NCI-H510A treated with DMSO at 0.1 percent for 48 hours (cell line): ENCODE data around the gene COL19A1.
"Not testable (repeated sequence)": the region's sequence is repeated elsewhere in the genome, so short reads cannot be mapped to it uniquely, and the experiment has no call there.

Experiments
- DNase-seq: peaks from one replicate; lab custom pipeline; 2025; lab: John Stamatoyannopoulos, UW

Gene COL19A1

DNA sequence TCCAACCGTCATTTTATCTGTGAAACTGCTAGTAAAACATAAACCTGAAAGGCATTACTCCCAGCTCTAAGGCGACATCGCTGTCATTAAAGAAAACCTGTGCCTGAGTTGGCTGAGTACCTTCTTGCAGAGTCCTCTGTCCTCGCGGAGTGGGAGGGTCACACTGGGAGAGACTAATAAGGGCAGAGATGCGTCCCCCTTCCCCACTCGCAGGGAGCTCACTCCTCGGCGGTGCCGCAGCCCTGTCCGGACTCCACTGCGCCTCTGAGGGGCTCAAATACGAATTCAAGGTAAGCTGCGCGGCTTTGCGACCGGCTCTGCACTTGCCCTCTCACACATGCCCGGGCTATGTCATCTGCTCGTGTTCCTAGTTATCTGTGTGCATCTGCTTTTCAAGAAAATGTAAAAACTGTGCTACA lies at the start of gene COL19A1:
COL19A1 (plus strand) TSS at position 206 of the 419 bp plus-strand sequence. CDS start 13,012 bp downstream, outside the sequence.
- DNase-seq: peak; percentile 11

DNA sequence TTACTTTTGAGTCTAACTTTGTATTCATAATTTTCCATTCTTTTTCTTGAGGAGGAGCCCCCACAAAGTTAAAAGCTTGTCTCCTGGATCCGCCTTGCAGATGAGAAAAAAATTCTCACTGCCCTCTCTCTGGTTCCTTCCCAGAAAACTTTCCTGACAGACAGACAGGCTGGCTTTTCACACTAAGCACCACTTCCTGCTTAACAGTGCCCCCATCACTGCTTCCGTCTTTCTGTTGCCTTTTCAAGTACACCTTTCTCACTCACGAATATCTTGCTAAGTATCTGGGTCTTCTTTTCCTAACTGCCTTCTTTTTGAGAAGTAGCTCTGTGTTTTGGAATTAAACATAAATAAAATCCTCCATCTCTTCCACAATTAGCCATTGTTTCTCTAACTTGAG lies 49.8 kb upstream of the COL19A1 start:
- no peak for DNase-seq

DNA sequence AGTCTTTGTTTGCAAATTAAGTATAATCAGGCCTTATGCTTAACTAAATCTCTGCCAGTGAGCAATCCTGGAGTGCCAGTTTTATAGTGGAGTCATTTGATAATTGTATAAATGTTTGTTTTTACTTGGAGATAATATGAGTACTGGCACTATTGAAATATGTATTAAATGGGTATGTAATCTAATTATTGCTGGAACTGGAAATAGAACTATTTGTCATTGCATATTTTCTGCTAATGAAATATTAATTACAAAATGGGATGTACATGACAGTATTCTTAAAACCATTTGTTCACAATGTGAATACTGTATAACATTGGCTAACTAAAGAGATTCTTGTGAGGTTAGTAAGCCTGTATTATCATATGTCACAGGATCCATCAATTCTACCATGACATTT lies 49.0 kb upstream of the COL19A1 start:
- DNase-seq: no peak

GRCh38 chr6:69818223-69818930 lies 48.0 kb upstream of the COL19A1 start:
- DNase-seq: peak; percentile 4

GRCh38 chr6:69819138-69819537 lies 47.2 kb upstream of the COL19A1 start:
- DNase-seq: no peak

DNA sequence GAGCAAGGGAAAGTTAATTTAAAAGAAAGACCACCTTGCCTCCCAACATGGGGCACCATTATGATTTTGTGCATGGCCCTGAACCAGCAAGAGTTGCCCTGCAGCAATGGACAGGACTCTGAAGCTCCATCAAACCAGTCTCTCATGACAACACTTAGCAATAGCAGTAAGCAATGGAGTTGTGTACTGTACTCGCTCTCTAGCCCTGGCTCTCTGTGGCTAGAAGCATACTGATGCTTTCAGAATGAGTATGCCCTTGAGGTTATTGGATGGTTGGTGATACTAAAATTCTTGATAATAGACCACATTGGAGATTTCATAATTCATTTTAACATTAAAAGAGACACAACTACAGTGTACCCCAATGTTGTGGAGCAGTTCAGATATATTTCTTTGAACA lies 46.3 kb upstream of the COL19A1 start:
- DNase-seq: no peak

GRCh38 chr6:69820438-69820837 lies 45.9 kb upstream of the COL19A1 start:
- no peak for DNase-seq

DNA sequence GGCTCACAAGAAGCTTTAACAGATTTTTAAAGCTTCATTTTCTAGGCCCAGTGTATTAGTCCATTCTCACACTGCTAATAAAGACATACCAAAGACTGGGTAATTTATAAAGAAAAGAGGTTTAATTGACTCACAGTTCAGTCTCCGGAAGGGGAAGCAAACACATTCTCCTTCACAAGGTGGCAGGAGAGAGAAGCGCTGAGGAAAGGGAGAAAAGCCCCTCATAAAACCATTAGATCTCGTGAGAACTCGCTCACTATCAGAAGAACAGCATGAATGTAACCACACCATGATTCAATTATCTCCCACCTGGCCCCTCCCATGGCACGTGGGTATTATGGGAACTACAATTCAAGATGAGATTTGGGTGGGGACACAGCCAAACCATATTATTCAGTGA lies 42.0 kb upstream of the COL19A1 start:
- not testable (repeated sequence) for DNase-seq

- DNase-seq: no peak
These were observed 40.5 kb upstream of the COL19A1 start for GRCh38 chr6:69825904-69826303.

- DNase-seq: no peak
These were observed 39.0 kb upstream of the COL19A1 start for GRCh38 chr6:69827276-69827893.

- no peak for DNase-seq
These were observed 33.8 kb upstream of the COL19A1 start for GRCh38 chr6:69832558-69832957.

DNA sequence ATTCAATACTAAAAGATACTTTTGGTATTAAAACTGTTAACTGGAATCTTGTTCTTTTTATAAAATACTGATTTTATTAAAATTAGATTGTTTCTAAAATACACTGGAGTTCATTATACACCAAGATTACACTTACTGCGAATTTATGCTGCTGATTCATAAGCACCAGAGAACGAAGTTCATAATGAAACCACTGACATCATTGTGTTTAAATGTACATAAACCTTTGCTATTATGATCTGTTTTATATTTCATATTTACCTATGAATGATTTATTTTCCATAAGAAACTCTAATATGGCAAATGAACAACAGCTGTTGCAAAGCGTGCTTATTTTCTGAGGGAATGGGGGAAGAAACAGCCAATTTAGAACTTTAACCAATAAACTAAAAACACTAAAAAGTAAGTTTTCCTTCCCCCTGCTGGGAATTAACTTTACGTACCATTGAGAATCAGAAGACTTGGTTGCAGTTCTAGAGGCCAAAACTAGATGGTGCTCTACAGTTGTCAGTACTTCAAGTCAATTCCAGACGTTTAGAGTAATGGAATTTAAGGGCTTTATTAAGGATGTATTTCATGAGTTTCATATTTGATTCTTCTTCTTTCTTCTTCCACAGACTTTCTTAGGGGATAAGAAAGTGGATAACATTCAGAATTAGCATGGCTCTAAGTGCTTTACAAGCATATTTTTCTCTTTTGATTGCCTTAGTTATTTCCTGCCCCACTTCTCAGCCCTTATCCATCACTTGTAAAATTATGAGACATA lies 30.8 kb upstream of the COL19A1 start:
- peak; percentile 10 for DNase-seq

DNA sequence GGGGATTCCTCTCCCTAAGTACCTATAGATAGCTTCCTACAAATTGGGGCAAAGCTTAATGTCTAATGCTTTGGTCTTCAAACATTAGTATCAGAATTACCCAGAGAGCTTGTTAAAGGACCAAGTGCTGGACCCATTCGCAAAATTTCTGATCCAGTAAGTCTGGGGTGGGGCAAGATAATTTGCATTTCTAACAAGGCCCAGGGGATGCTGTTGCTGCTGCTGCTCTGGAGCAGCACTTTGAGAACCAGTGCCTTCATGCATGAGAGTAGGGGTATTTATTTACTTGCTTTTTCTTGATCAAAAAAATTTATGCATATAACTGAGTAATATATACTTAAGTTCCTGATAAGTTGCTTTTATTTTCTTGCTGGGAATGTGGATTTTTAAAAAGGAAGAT lies 24.5 kb upstream of the COL19A1 start:
- DNase-seq: no peak

DNA sequence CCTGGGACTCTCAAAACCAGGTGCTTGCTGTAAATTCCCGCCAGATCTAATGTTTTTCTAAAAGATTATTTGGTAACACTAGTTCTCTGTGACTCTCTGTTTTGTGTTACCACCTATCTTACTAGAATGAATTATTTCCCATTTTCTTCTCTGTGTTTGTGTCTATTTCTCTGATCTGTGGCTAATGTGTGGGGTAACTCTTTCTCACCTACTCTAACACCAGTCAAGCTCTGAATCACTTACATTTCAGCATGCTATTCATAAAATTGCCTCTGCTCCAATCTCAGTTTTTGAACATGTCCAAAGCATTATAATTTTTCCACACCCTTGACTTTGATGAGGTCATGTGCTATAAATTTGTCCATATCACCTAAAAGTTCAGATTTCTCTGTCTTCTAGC lies 23.2 kb upstream of the COL19A1 start:
- no peak for DNase-seq

DNA sequence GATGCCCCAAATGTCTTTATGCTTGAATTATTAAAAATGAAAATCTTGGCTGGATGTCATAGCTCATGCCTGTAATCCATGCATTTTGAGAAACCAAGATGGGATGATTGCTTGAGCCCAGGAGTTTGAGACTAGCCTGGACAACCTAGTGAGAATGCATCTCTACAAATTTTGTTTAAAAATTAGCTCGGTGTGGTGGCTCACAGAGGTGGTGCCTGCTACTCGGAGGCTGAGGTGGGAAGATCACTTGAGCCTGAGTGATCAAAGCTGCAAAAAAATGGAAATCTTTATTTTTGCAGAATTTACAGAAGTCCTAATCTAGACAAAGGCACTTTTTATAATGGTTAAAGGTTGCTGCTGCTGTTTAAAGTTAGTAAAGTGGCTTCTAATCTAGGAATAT lies 20.0 kb upstream of the COL19A1 start:
- DNase-seq: no peak

DNA sequence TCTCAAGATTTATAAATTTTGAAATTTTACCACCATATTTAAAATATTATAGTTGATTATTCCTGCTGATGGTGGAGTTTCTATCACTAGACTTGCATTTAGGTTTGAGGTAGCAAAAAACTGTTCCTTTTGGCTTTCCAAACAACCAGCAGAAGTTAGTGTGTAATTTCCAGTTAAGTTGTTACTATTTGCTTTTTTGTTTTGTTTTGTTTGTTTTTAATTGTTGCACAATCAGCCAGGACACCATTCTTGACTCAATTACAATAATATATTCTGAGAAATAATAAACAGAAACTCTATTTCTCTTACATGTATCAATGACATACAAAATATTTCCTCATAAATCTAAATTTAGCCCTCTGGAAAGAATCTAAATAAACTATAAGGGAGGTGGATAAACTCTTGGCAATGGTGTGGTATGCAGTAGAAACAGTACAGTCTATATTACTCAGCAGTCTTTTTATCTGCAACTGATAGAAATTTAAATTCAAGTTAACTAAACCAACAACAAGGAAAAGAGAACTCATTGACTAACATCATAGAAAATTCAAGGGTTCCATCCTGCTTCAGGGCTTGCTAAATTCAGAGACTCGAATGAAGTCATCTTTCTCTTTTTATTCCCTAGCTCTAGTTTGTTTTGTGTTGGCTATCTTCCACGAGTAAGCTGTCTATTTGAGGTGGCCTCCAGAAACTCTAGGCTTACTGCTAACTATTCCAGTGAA lies 19.4 kb upstream of the COL19A1 start:
- no peak for DNase-seq

DNA sequence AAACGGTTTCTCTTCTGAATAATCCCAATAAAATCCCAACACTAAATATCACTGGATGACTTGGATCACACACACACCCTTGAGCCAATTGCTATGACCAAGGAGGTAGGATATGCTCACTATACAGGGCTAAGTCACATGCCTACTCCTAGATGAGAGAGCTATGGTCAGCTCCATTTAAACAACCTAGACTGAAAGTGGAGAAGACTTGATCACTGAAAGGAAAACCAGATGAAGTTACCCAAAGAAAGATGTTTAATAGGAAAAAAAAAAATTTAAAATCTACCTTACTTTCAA lies 18.9 kb upstream of the COL19A1 start:
- DNase-seq: no peak

- no peak for DNase-seq
These were observed 17.8 kb upstream of the COL19A1 start for GRCh38 chr6:69848552-69848951.

DNA sequence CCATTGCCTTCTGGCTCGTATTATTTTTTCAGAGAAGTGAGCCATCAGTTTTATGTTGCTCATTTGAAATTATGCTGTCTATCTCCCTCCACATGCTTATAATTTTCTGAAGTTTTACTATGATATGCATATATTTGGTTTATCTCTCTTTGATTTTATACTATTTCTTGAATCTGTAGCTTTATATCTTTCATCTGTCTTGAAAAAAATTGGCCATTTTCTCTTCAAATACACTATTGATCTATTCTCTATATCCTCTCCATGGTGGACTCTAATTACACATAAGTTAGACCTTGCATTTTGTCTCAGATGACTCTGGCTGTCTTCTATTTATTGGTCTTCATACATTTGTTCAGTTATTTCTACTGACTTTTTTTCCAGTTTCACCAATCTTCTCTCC lies 13.7 kb upstream of the COL19A1 start:
- DNase-seq: no peak

DNA sequence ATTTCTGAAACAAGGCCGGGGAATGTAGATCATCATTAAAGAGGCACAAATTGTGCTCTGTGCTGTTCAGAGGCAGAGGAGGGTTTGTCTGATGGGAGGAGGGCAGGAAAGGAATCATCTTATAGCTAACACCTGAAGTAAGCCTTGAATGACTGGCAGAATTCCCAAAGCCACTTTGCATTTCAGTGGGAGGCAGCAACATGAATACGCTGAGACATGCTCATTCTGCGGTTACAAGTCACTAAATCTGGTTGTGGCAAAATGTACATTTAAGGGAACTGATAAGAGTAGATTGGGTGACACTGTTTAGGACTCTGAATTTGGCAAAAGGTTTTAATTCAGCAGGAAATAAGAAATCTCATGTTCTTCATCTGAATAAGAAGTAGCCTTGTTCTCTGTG lies 4.4 kb upstream of the COL19A1 start:
- DNase-seq: no peak

DNA sequence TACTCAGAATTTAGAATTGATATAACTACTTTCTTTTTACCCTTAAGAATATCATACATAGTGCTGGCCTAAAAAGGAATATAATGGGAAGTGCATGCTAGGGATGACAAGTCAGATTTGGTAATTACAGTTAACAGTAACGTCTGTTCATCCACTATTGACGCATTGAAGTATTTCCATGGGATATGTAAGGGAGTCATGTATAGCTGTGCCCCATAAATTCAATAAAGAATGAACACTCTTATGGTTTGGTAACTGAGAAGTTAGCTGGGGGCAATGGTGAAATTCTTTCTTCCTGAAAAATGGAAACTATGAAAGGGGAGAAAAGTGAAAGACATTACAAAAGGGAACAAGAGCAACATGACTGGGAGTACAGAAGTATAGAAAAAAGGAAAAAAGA lies 2.6 kb upstream of the COL19A1 start:
- no peak for DNase-seq

GRCh38 chr6:69865126-69865525 lies 1.2 kb upstream of the COL19A1 start:
- DNase-seq: no peak
